TTC549 (cell line): ENCODE measurements around the gene ACOT7.
"Not testable (repeated sequence)": the region's sequence is repeated elsewhere in the genome, so short reads cannot be mapped to it uniquely, and the experiment has no call there.

ENCODE experiments used
- FAIRE-seq: peaks from 2 replicates; lab custom pipeline; 2012; peaks lifted over from hg19 to GRCh38; lab: Jason Lieb, UNC

ACOT7 gene

DNA sequence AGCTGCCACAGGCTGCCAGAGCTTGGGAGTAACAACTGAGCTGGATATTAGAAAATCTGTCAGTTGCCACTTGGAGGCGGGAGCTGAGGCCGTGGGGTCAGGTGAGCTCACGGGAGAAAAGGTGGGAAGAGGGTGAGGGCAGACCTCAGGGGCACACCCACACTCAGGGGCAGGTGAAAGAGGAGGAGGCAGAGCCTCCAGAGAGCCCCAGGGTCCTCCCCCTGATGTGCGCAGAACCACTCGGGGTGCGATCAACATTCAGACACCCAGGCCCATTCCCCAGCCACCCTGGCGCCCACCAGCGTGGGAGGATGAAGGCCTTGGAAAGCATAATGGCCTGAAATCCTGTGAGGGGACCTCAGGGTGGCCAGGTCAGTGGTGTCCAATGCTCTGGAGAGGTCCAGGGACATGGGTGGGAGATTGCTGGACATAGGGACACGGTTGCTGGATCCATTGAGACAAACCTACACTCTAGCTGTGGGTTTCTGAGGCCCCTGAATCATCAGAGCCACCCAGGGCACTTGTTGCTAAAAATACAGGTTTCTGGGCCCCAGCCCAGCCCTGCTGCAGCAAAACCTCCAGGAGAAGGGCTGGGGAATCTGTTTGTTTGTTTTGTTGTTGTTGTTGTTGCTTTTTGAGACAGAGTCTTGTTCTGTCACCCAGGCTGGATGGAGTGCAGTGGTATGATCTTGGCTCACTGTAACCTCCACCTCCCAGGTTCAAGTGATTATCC, 83.3 kb downstream of the ACOT7 start:
- FAIRE-seq = no peak

DNA sequence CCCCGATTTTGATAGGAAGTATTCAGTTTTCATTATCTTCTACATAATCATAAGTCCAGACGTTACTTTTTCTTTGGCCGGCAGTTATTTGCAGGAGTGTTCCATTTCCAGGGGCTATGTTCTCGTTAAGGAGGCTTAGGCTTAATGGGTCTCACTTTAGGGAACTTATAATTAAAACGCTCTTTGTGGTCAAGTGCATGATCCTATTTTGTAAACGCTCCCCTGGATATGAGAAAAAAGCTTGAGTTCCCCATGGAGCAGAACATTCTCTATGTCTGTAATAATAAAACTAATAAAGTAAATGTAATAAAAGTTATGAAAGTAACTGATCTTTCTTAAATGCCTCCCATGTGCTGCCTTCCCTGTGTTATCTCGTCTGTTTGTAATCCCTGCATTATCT, 84.0 kb downstream of the ACOT7 start:
- no peak for FAIRE-seq

DNA sequence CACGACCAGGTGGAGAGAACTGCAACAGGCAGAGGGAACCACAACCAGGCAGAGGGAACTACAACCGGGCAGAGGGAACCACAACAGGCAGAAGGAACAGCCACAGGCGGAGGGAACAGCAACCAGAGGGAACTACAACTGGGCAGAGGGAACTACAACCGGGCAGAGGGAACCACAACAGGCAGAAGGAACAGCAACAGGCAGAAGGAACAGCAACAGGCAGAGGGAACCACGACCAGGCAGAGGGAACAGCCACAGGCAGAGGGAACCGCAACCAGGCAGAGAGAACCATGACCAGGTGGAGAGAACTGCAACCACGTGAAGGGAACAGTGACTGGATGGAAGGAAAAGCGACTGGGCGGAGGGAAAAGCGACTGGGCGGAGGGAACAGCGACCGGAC, 85.1 kb downstream of the ACOT7 start:
- no peak for FAIRE-seq

DNA sequence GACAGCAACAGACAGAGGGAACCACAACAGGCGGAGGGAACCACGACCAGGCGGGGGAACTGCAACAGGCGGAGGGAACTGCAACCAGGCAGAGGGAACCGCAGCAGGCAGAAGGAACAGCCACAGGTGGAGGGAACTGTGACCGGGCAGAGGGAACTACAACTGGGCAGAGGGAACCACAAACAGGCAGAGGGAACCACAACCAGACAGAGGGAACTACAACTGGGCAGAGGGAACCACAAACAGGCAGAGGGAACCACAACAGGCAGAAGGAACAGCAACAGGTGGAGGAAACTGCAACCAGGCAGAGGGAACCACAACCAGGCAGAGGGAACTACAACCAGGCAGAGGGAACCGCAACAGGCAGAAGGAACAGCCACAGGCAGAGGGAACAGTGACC, 85.9 kb downstream of the ACOT7 start:
- FAIRE-seq = not testable (repeated sequence)

DNA sequence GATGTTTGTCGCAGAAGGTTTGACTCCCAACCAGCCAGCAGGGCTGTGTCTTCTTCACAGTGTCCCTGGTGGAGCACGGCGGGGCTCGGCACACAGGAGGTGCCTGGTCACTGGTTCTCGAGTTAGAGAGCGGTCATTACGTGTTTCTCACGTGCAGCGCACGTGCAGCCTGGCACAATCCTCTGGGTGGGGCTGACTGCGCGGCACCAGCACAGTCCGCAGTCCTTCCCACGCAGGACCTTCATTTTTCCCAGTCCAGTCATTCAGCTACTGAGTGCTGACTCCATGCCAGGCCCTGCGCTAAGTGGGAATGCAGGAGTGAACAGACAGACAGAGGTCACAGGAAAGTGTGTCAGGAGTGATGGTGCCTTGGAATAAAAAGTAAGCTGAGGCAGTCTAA, 86.5 kb downstream of the ACOT7 start:
- no peak for FAIRE-seq

DNA sequence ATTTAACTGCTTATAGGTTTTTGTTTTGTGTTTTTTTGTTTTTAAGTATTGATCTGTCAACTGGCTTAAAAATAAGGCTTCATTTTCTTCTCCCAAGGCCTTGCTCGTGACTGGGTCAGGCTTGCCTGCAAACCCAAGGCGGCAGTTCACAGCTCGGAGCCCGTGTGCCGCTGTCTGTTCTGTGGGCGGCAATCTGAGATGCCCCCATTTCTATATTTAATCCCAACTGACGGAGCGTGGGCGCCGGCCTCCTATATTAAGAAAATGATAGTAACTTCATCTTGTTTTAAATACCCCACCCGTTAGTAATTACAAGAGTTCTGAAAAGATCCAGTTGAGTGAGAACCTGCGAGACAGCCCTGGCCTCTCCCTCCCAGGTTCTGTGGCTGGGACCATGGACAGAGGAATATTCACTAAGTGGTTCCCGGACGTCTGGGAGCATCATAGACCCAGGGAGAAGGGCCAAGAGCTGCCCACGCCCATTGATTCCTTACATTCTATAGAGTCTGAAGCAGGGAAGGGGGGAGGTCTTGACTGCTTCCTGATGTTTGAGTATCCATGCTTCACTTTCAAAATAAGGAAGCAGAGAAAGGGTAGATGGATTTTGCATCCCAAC, 90.1 kb downstream of the ACOT7 start:
- no peak for FAIRE-seq

DNA sequence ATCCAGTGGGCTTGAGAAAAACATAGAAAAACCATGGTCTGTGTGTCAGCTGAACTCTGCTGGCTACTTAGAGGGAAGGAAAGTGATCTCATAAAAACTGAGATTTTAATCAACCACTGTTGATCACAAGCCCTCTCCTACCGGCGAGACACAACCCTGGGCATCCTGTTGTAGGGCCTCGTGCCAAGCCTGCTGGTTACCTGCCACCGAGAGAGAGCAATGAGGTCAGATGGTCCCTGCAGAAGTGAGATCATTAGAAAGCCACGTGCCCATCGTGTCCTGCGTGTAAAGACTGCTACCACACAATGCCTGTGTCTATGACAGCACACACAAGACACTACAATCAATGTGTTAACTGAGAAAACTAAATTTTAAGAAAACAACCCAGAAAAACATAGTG, 91.0 kb downstream of the ACOT7 start:
- FAIRE-seq = no peak

DNA sequence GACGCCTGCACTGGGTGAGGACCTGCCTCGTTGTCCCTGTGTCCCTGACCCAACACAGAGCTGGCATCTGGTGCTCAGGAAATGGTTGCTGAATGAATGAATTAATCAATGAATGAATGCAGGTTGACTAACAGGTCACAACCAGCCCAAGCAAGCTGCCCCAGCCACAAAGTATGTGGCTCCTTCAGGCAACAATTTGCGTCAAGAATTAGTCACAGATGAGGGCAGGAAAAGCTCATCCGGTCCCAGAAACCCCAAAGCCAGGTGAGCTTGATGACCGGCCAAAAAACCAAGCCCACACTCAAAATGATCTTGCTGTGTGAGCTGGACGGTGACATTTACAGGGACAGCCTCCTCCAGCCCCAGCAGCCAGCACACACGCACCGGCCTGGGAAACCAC, 92.0 kb downstream of the ACOT7 start:
- FAIRE-seq = no peak

DNA sequence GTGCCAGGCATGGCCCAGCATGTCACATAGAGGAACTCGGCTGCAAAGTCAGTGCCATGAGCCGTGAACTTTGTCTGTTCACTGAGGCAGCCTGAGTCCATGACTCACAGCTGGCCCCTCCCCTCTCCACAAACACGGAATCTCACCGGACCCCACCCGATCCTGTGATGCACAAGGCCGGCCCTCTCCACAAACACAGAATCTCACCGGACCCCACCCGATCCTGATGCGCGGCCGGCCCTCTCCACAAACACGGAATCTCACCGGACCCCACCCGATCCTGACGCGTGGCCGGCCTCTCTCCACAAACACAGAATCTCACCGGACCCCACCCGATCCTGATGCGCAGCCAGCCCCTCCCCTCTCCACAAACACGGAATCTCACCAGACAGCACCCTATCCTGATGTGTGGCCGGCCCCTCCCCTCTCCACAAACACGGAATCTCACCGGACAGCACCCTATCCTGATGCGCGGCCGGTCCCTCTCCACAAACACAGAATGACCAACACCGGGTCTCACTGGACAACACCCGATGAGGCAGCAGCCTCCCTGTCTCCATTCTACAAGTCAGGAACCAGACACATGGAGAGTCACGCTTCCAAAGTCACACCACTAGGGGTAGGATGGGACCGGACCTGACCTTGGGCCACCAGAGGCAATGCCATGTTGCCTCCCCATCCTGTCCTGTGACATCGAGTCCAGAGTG, 93.1 kb downstream of the ACOT7 start:
- no peak for FAIRE-seq

DNA sequence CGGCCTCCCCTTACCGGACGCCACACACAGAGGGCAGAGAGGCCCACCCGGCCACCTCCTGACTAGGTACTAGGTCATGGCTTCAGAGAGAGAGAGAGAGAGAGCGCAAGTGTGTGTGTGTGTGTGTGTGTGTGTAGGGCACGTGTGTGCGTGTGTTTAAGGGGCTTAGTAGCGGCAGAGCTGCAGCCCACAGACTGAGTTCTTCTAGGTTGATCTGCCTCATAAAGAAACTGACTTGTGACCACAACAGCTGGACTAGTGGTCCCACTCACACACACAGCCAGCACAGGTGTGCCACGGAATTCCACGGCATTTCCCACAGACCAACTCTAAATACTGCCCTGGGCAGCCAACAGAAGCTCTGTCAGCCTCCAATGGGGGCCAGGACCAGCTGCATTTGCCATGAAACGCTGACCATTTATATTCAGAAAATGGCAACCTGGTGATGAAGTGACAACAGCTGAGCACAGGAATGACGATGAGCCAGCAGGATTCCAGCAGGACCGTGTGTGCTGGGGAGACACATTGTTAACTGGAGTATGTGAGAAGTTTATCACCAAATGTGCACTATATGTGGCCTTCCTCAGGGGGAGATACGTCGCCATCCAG, 93.9 kb downstream of the ACOT7 start:
- no peak for FAIRE-seq

DNA sequence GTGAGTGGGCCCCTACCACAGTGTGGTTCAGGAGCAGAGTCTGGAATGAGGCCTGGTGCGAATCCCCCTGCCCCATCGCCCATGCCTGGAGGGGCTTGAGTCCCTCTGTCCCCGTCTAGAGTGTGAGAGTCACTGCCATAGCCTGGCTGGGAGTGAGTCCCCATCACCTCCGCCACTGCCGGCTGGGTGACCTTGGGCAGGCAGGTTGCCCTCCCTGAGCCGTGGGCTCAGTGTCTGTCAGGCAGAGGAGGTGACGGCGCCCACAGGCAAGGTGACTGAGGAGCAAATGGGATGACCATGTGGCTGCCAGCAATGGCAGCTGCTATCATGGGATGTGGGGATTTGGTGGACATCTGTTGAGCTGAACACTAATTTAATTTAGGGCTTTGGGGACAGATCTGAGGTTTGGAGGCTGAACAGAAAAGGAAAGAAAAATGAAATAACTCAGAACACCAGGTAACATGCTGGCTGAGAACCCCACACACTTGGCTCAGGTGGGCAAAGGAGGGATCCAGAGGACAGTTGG, 94.6 kb downstream of the ACOT7 start:
- FAIRE-seq = no peak

DNA sequence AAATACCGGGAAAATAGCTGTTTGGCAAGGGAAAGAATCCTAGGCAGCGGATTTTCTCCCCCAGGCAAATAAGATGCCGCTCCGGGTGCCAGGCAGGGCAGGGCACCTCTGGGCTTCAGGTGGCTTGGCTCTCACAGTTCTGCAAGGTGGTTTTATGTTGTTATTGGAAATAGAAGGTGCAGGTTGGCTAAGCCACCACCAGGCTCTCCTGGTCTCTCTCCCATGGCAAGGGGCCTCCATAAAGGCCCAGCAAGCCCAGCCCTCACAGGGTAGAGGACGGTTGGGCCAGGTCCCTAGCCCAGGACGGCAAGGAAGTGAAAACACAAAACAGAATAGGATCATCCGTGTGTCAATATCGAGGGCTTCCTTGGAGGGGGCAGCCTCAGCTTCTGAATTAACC, 95.0 kb downstream of the ACOT7 start:
- no peak for FAIRE-seq

DNA sequence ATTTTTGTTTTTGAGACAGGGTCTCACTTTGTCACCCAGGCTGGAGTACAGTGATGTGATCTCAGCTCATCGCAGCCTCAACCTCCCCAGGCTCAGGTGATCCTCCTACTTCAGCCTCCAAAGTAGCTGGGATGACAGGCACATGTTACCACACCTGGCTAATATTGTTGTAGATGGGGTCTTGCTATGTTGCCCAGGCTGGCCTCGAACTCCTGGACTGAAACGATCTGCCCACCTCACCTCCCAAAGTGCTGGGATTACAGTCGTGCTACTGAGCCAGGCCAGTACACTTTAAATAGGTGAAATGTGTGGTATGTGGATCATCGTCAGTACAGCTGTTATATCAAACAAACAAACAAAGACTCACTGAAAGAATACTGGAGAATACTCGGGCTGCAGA, 97.7 kb downstream of the ACOT7 start:
- FAIRE-seq = no peak

DNA sequence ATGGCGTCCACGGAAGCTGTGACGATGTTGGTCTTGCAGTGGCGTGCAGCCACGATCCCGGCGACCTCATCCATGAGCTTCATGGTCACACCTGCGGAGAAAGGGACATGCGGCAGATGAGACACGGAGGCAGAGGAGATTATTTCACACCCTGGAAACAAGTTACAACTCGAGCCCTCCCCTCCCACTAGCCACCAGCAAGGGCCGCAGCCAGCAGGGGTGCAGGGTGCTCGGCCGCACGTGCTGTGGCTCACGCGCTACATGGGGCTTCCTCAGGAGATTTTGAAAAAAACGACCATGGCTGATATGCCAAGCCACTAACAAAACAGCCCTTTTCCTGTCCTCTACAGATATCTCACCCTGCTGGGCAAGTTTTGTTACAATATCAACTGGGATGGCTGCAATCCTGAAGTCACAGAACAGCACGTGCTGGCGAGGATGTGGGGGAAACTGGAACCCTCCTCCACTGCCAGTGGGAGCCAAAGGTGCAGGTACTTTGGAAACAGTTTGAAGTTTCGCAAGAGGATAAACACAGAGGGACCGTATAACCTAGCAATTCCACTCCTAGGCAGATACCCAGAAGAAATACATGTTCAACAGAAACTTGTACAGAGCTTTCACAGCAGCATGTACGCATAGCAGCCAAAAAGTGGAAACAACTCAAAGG, 98.5 kb downstream of the ACOT7 start:
- no peak for FAIRE-seq

DNA sequence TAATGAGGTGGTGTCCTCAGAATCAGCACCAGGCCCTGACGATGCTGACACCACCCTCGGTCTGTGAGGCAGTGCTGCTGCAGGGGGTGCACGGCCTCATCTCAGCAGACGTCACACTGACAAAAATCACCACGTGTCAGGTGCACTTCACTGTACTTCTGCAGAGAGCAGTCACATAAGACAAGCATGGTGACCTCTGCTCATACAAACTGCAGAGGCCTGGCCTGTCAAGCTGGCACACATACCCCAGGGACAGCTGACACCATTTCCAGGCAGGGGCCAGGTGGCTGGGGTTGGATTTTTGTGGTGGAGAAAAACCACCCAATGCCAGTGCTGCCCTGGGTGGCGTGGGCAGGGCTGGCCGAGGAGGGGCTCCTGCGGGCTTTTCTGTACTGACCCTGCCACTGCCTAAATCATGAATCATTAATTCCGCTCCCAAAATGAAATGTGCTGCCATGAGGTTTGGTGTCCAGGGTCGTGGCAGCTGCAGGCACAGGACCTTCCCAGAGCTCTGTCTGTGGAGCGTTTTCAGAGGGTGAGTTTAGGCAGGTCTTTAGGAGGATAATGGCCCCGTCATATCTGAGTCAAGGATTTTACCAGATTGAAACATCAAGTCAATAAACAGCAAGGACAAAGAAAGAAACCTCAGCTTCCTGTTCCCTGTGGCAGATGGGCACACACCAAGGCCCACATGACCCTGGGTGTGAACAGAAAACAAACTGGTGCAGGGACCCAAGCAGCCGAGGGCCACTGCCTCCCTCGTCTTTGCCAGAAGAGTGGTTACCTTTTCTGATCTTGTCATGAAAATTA, 99.3 kb downstream of the ACOT7 start:
- no peak for FAIRE-seq

DNA sequence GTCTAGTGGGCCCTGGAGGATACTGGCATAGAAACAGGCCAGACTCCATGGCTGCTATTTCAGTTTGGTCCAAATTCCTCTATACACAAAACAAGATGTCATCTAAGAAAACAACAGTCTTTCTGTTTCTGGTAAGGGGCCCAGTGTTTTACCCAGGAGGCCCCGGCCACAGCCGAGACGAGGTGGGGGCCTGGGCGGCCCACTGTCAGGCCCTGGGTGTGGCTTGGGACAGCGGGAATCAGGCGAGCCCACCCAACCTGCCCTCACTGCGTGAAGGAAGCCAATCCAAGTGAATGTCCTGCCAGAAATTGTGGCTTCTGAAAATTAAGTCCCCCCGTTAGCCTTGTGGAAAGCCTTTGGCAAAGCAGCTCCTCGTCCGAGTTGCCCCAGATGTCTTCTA, 101.5 kb downstream of the ACOT7 start:
- FAIRE-seq = no peak

DNA sequence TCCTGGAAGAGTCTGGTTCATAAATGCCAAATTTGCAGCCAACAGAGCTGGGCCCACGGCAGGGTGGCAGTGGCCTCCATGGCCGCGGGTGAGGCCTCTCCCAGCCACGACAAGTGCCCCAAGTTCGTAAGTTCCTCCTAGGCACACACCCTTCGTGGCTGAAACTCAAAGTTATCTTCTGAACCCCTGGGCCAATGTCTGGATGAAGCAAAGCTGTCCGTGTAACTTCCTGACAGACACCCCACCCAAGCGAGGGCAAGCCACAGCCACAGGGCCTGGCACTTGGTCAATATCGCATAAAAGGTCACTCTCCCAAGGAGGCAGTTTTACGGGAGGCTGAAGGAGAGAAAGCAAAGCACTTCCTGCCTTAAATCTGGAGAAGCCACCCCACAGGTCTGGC, 104.9 kb downstream of the ACOT7 start:
- no peak for FAIRE-seq

DNA sequence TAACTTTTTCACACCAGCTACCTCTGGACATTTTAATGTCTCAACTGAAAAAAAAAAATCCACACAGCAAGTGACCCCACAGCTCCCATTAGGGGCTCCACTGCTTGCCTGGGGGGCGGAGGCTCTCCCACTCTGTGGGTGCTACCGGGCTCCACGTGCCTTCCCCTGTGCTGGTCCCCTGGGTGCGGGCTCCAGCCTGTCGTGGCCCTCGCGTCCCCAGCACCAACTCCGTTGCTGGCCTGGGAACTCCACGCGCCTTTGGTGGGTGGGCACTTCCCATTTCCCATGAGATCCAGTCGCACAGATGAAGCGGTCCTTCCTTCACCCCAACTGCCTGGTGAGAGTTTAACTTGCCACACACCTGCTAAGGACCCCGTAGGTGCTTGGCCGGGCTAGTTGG, 105.5 kb downstream of the ACOT7 start:
- no peak for FAIRE-seq

DNA sequence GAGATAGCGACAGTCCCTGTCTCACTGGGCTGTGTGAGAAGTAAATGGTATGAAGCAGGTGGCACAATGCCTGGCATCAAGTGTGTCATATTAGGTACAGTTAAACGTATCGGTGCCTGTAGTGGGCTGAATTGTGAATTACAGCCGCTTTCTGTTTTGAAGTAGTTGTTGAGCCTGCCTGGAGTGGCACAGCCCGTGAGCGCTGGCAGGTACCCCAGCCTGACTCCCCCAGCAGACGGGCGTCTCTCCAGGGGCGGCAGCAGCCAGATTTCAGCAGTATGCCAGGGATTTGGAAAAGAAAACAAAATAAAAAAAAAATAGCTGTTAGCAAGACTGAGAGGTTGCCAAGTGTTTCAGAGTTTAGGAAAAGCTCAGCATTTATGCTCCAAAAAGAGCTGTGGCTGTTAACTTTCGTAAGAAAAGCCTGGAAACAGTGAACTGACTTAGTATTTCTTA, 106.1 kb downstream of the ACOT7 start:
- no peak for FAIRE-seq

DNA sequence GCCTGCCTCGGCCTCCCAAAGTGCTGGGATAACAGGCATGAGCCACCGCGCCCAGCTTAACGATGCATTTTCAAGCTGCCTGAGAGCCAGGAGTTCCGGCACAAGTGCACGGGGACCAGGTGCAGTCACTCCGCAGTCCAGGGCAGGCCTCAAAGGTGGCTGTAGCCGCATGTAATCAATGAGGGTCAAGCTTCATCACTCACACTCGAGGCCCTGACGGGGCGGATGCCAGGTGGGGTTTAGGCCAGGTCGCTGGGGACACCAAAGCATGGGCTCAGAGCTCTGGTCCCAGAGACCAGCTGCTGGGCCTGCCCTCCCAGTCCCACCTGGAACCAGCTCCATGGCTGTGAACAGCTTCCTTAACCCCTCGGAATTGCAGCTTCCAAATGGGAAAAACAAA, 106.5 kb downstream of the ACOT7 start:
- FAIRE-seq = no peak

DNA sequence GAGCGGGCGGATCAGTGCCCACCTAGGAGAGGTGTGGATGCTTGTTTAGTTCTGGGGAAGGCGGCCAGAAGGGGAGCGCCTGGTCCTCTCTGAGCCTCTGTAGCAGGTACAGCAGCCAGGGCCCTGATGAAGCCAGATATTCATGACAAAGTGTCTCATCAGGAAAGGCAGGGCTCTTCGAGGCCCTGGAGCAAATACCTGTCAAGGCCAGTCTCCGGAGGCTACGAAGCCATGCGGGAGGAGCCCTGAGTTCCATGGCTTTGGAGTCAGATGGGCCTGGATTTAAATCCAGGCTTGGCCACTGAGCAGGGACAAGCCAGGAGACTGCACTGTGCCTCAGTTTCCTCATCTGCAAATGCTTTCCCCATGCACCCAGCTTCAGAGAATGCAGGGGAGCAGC, 107.3 kb downstream of the ACOT7 start:
- FAIRE-seq = no peak

DNA sequence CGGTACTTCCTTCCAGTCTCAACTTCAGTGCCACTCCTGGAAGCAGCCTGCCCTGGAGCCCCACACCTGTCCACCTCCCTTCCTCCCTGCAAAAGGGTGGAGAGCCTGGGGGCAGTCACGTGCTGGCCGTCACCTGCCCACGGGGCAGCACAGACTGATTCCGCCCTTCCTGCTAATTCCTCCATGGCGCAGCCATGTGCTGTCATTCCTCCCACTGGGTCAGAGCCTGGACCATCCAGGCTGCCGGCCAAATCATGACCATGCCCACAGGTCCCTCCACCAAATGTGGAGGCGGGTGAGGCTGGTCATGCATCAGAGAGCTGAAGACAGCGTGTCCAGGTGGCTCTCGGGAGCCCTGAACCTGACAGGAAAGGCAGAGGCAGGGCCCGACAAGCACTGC, 108.2 kb downstream of the ACOT7 start:
- no peak for FAIRE-seq
